T-helper 17 cell (primary cell): ENCODE results near the gene AKAP13. TPM values are rescaled to one million over a fixed set of nuclear protein-coding genes. Genes with fewer than 3 reads are reported as not detected.
A peak's percentile ranks its signal among the peaks of the same experiment; 100 is the strongest.

Experiments
- ATAC-seq: fragments of 150-1000 bp; cut with Tn5 transposase; 2 replicates; pipeline ENCODE4 v1.10.0; 2021; ENCODE audit warnings: mild to moderate bottlenecking, moderate library complexity
- DNase-seq, 3 donors: peaks; one replicate each; pipeline versions ENCODE4 v3.0.0 to v3.0.0-alpha.2; 2020 to 2021
- H3K9me3 ChIP-seq: one replicate; pipeline ENCODE4 v1.7.0; 2013; ENCODE audit warnings: low read length, mild to moderate bottlenecking; ENCODE audit not compliant: control insufficient read depth, poor library complexity, severe bottlenecking
- H3K27ac Mint-ChIP-seq: one replicate; pipeline ENCODE4 v1.8.0; 2022; ENCODE audit warnings: mild to moderate bottlenecking, moderate library complexity, mixed read lengths
- H3K27me3 Mint-ChIP-seq: one replicate; pipeline ENCODE4 v1.8.0; 2022; ENCODE audit warnings: mixed read lengths
- H3K36me3 Mint-ChIP-seq: one replicate; pipeline ENCODE4 v1.8.0; 2022; ENCODE audit warnings: low read depth, mixed read lengths
- H3K4me1 Mint-ChIP-seq: one replicate; pipeline ENCODE4 v1.8.0; 2022; ENCODE audit warnings: mild to moderate bottlenecking, mixed read lengths
- H3K4me3 Mint-ChIP-seq: one replicate; pipeline ENCODE4 v1.8.0; 2022; ENCODE audit warnings: mild to moderate bottlenecking, moderate library complexity, mixed read lengths
- total RNA-seq, 4 donors: library from RNA in 2 of 4; stranded (reverse) in 2 of 4; gene quantifications; one replicate each; pipeline ENCODE4 v1.2.3 and lab custom pipeline; 2022 to 2026

AKAP13 gene
- total RNA-seq, 2 donors from 2014 or later: 426 to 437 TPM

- peak; percentile 93 for ATAC-seq
- no peaks in the 10 kb centered on the region for H3K9me3 ChIP-seq
- Mint-ChIP-seq H3K27ac (peak overlapping the region; percentile 100), H3K4me3 (peak overlapping the region; percentile 83), H3K27me3 (no peaks in the 10 kb centered on the region), H3K4me1 (peaks cover 22% of the 10 kb centered on the region), H3K36me3 (peaks cover 10% of the 10 kb centered on the region)
- peak in 2 of 3 donors; percentile 27 to 47 for DNase-seq
Observed at GRCh38 chr15:85667491-85668424, 287.4 kb downstream of the AKAP13 start.

- no peaks in the 10 kb centered on the region for H3K27me3 Mint-ChIP-seq
- no peak overlapping the region for H3K4me3 Mint-ChIP-seq
- ATAC-seq: no peak
- peak overlapping the region; percentile 100 for H3K27ac Mint-ChIP-seq
- no peak for DNase-seq
- peaks cover 10% of the 10 kb centered on the region for H3K36me3 Mint-ChIP-seq
- H3K4me1 Mint-ChIP-seq: peaks cover 31% of the 10 kb centered on the region
- no peaks in the 10 kb centered on the region for H3K9me3 ChIP-seq
Observed at GRCh38 chr15:85671156-85671555, 290.8 kb downstream of the AKAP13 start.

- Mint-ChIP-seq H3K36me3 (peaks cover 13% of the 10 kb centered on the region), H3K4me3 (no peak overlapping the region), H3K4me1 (peaks cover 25% of the 10 kb centered on the region), H3K27me3 (no peaks in the 10 kb centered on the region), H3K27ac (peak overlapping the region; percentile 100)
- ATAC-seq (no peak), DNase-seq (no peak)
- no peaks in the 10 kb centered on the region for H3K9me3 ChIP-seq
Observed at GRCh38 chr15:85672332-85673084, 292.1 kb downstream of the AKAP13 start.

GRCh38 chr15:85673326-85673725 lies 292.9 kb downstream of the AKAP13 start:
- DNase-seq (no peak), ATAC-seq (no peak)
- peak overlapping the region; percentile 100 for H3K27ac Mint-ChIP-seq
- peaks cover 10% of the 10 kb centered on the region for H3K36me3 Mint-ChIP-seq
- H3K9me3 ChIP-seq: no peaks in the 10 kb centered on the region
- no peaks in the 10 kb centered on the region for H3K27me3 Mint-ChIP-seq
- H3K4me3 Mint-ChIP-seq: no peak overlapping the region
- H3K4me1 Mint-ChIP-seq: peaks cover 17% of the 10 kb centered on the region

- Mint-ChIP-seq H3K36me3 (peaks cover 10% of the 10 kb centered on the region), H3K27ac (peak overlapping the region; percentile 91), H3K4me1 (peaks cover 14% of the 10 kb centered on the region), H3K4me3 (peak overlapping the region; percentile 45), H3K27me3 (no peaks in the 10 kb centered on the region)
- ATAC-seq (no peak), DNase-seq (no peak)
- no peaks in the 10 kb centered on the region for H3K9me3 ChIP-seq
Observed at GRCh38 chr15:85676342-85677098, 296.1 kb downstream of the AKAP13 start.

GRCh38 chr15:85679231-85679630 lies 298.8 kb downstream of the AKAP13 start:
- Mint-ChIP-seq H3K27ac (peak overlapping the region; percentile 37), H3K4me1 (peaks cover 11% of the 10 kb centered on the region), H3K27me3 (no peaks in the 10 kb centered on the region), H3K4me3 (no peak overlapping the region), H3K36me3 (peaks cover 10% of the 10 kb centered on the region)
- H3K9me3 ChIP-seq: no peaks in the 10 kb centered on the region
- no peak for ATAC-seq
- no peak for DNase-seq

- no peaks in the 10 kb centered on the region for H3K27me3 Mint-ChIP-seq
- peaks cover 6% of the 10 kb centered on the region for H3K36me3 Mint-ChIP-seq
- no peak overlapping the region for H3K4me3 Mint-ChIP-seq
- ATAC-seq (no peak), DNase-seq (no peak)
- H3K4me1 Mint-ChIP-seq: peaks cover 6% of the 10 kb centered on the region
- peak overlapping the region; percentile 29 for H3K27ac Mint-ChIP-seq
- H3K9me3 ChIP-seq: no peaks in the 10 kb centered on the region
Observed at GRCh38 chr15:85681386-85681785, 301.0 kb downstream of the AKAP13 start.

GRCh38 chr15:85684174-85684710 lies 303.8 kb downstream of the AKAP13 start:
- Mint-ChIP-seq H3K36me3 (peaks cover 2% of the 10 kb centered on the region), H3K4me3 (no peak overlapping the region), H3K27ac (peak overlapping the region; percentile 75), H3K4me1 (peaks cover 17% of the 10 kb centered on the region), H3K27me3 (no peaks in the 10 kb centered on the region)
- no peaks in the 10 kb centered on the region for H3K9me3 ChIP-seq
- ATAC-seq: no peak
- DNase-seq: no peak

- H3K27me3 Mint-ChIP-seq: no peaks in the 10 kb centered on the region
- no peak overlapping the region for H3K4me3 Mint-ChIP-seq
- ATAC-seq: no peak
- no peaks in the 10 kb centered on the region for H3K9me3 ChIP-seq
- DNase-seq: no peak
- no peak overlapping the region for H3K27ac Mint-ChIP-seq
- peaks cover 25% of the 10 kb centered on the region for H3K4me1 Mint-ChIP-seq
- H3K36me3 Mint-ChIP-seq: peaks cover 6% of the 10 kb centered on the region
Observed at GRCh38 chr15:85685356-85685755, 305.0 kb downstream of the AKAP13 start.

- Mint-ChIP-seq H3K27me3 (no peaks in the 10 kb centered on the region), H3K27ac (peak overlapping the region; percentile 98), H3K4me3 (no peak overlapping the region), H3K36me3 (peaks cover 6% of the 10 kb centered on the region), H3K4me1 (peaks cover 39% of the 10 kb centered on the region)
- ATAC-seq (no peak), DNase-seq (no peak)
- H3K9me3 ChIP-seq: no peaks in the 10 kb centered on the region
Observed at GRCh38 chr15:85687329-85687728, 306.9 kb downstream of the AKAP13 start.

GRCh38 chr15:85688711-85689110 lies 308.3 kb downstream of the AKAP13 start:
- Mint-ChIP-seq H3K4me3 (peak overlapping the region; percentile 99), H3K36me3 (peaks cover 10% of the 10 kb centered on the region), H3K27me3 (no peaks in the 10 kb centered on the region), H3K4me1 (peaks cover 52% of the 10 kb centered on the region), H3K27ac (peak overlapping the region; percentile 98)
- ATAC-seq (peak; percentile 23), DNase-seq (no peak)
- H3K9me3 ChIP-seq: no peaks in the 10 kb centered on the region

- peaks cover 53% of the 10 kb centered on the region for H3K4me1 Mint-ChIP-seq
- DNase-seq: peak; percentile 29 to 56 (median 41)
- H3K36me3 Mint-ChIP-seq: peaks cover 8% of the 10 kb centered on the region
- no peaks in the 10 kb centered on the region for H3K9me3 ChIP-seq
- peak overlapping the region; percentile 99 for H3K4me3 Mint-ChIP-seq
- peak; percentile 81 for ATAC-seq
- H3K27ac Mint-ChIP-seq: peak overlapping the region; percentile 98
- no peaks in the 10 kb centered on the region for H3K27me3 Mint-ChIP-seq
Observed at GRCh38 chr15:85689729-85690128, 309.3 kb downstream of the AKAP13 start.
